Keratinocyte (primary cell): ENCODE measurements around the gene DGKD. TPM values are rescaled to one million over a fixed set of nuclear protein-coding genes. Genes with fewer than 3 reads are reported as not detected.

Experiments used
- DNase-seq: peaks from one replicate; pipeline ENCODE4 v3.0.0-alpha.2; 2011; ENCODE audit warnings: low read depth, missing footprints, low spot score
- FAIRE-seq: peaks from 2 replicates; lab custom pipeline; 2011; peaks lifted over from hg19 to GRCh38; lab: Jason Lieb, UNC
- H2AFZ ChIP-seq: 2 replicates; pipeline ENCODE4 v1.6.0; 2012; ENCODE audit warnings: low read length, control low read depth, inconsistent platforms; ENCODE audit not compliant: control insufficient read depth
- H3K27ac ChIP-seq: 2 replicates; pipeline ENCODE4 v1.5.1; 2011; ENCODE audit warnings: low read length; ENCODE audit not compliant: control insufficient read depth, insufficient read depth
- H3K27me3 ChIP-seq: 3 replicates; pipeline ENCODE4 v1.6.0; 2011; ENCODE audit warnings: low read length; ENCODE audit not compliant: control insufficient read depth, insufficient read depth; ENCODE audit errors: extremely low read depth
- H3K36me3 ChIP-seq, 2 experiments: 2 replicates in 1 of 2; 3 replicates in 1 of 2; pipeline ENCODE4 v1.5.1; 2011; ENCODE audit warnings: low read length in 2 of 2, mild to moderate bottlenecking in 1 of 2; ENCODE audit not compliant: control insufficient read depth in 2 of 2, insufficient read depth in 2 of 2; ENCODE audit errors: extremely low read depth in 1 of 2
- H3K4me1 ChIP-seq: 3 replicates; pipeline ENCODE4 v1.5.1; 2011; ENCODE audit warnings: low read length; ENCODE audit not compliant: control insufficient read depth, insufficient read depth; ENCODE audit errors: extremely low read depth
- H3K4me2 ChIP-seq: 3 replicates; pipeline ENCODE4 v1.6.0; 2011; ENCODE audit warnings: low read depth, low read length; ENCODE audit not compliant: control insufficient read depth, insufficient read depth; ENCODE audit errors: extremely low read depth
- H3K4me3 ChIP-seq, 3 experiments: fragments of 200-600 bp in 1 of 3; sonication (generic) in 1 of 3; 2 replicates in 2 of 3; 3 replicates in 1 of 3; pipeline ENCODE4 v1.5.1; 2011 to 2016; ENCODE audit warnings: low read length in 3 of 3, mild to moderate bottlenecking in 3 of 3, control low read depth in 2 of 3, inconsistent platforms in 1 of 3, low read depth in 1 of 3, mixed read lengths in 1 of 3, mixed run types in 1 of 3, moderate library complexity in 1 of 3; ENCODE audit not compliant: control insufficient read depth in 2 of 3, insufficient read depth in 2 of 3; ENCODE audit errors: extremely low read depth in 1 of 3
- H3K79me2 ChIP-seq: 2 replicates; pipeline ENCODE4 v1.6.0; 2012; ENCODE audit warnings: low read length; ENCODE audit not compliant: control insufficient read depth, insufficient read depth
- H3K9ac ChIP-seq: 3 replicates; pipeline ENCODE4 v1.6.0; 2011; ENCODE audit warnings: low read length; ENCODE audit not compliant: control insufficient read depth, insufficient read depth; ENCODE audit errors: extremely low read depth
- H3K9me1 ChIP-seq: 3 replicates; pipeline ENCODE4 v1.6.0; 2011; ENCODE audit warnings: low read length; ENCODE audit not compliant: control insufficient read depth, insufficient read depth; ENCODE audit errors: extremely low read depth
- H3K9me3 ChIP-seq: 2 replicates; pipeline ENCODE4 v1.5.1; 2012; ENCODE audit warnings: low read depth, low read length; ENCODE audit not compliant: control insufficient read depth
- H4K20me1 ChIP-seq: 3 replicates; pipeline ENCODE4 v1.6.0; 2011; ENCODE audit warnings: low read length; ENCODE audit not compliant: control insufficient read depth, insufficient read depth; ENCODE audit errors: extremely low read depth
- EZH2 ChIP-seq: IDR thresholded peaks from one replicate; pipeline ENCODE4 v1.6.1; 2012; ENCODE audit warnings: inconsistent platforms, mild to moderate bottlenecking, low read length, moderate library complexity
- dilution Hi-C: fragments of 300-500 bp; cut with MboI; formaldehyde crosslinking; loops from one replicate; pipeline ENCODE4 v1.7.0; 2020; ENCODE audit warnings: low sequenced_read_pairs; ENCODE audit not compliant: extremely low pct_ligation_motif_present
- polyA plus RNA-seq, 5 experiments: library from polyadenylated mRNA; depleted of rRNA in 3 of 5; stranded (reverse) in 3 of 5; stranded (forward) in 1 of 5; unstranded in 1 of 5; fragments of >200 nt; gene quantifications; 1 replicate in 1 of 5; 2 replicates in 3 of 5; 3 replicates in 1 of 5; pipeline versions ENCODE4 v1.2.1 to v1.2.3, GENCODE V29; 2011 to 2012; ENCODE audit warnings: missing spikeins in 2 of 5, low read depth in 1 of 5, low replicate concordance in 1 of 5
- TF ChIP-seq, protein P1 (sequence below), 3 experiments: IDR thresholded peaks in 1 of 3; conservative IDR thresholded peaks in 1 of 3; optimal IDR thresholded peaks in 1 of 3; 2 replicates in 2 of 3; 3 replicates in 1 of 3; pipeline versions ENCODE3 to v1.5.1; 2011; ENCODE audit warnings: low read length in 3 of 3, mild to moderate bottlenecking in 3 of 3, moderate library complexity in 2 of 3, control low read depth in 1 of 3, inconsistent platforms in 1 of 3; ENCODE audit not compliant: insufficient read depth in 2 of 3; ENCODE audit errors: extremely low read depth in 1 of 3

DGKD gene
- polyA plus RNA-seq, 1 donor (not counting 4 experiments of a cell fraction or from before 2014, with no cell fraction given): 6.1 TPM

GRCh38 chr2:233473878-233474277, 119.6 kb downstream of the DGKD start:
- Histone ChIP-seq H3K79me2 (no peaks in the 10 kb centered on the region), H3K4me1 (no peaks in the 10 kb centered on the region), H3K4me2 (no peak overlapping the region), H3K9me3 (no peaks in the 10 kb centered on the region), H2AFZ (no peak overlapping the region), H4K20me1 (no peaks in the 10 kb centered on the region), H3K4me3 (no peak overlapping the region), H3K27me3 (no peaks in the 10 kb centered on the region), H3K9me1 (no peaks in the 10 kb centered on the region), H3K36me3 (peaks cover 9 to 16% of the 10 kb centered on the region in 2 experiments), H3K9ac (no peak overlapping the region), H3K27ac (no peak overlapping the region)
- no peak for FAIRE-seq
- TF ChIP-seq EZH2: no peak
- TF ChIP-seq, protein P1, sequence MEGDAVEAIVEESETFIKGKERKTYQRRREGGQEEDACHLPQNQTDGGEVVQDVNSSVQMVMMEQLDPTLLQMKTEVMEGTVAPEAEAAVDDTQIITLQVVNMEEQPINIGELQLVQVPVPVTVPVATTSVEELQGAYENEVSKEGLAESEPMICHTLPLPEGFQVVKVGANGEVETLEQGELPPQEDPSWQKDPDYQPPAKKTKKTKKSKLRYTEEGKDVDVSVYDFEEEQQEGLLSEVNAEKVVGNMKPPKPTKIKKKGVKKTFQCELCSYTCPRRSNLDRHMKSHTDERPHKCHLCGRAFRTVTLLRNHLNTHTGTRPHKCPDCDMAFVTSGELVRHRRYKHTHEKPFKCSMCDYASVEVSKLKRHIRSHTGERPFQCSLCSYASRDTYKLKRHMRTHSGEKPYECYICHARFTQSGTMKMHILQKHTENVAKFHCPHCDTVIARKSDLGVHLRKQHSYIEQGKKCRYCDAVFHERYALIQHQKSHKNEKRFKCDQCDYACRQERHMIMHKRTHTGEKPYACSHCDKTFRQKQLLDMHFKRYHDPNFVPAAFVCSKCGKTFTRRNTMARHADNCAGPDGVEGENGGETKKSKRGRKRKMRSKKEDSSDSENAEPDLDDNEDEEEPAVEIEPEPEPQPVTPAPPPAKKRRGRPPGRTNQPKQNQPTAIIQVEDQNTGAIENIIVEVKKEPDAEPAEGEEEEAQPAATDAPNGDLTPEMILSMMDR (optimal IDR thresholded peaks at IDR 0.05 in 1 of 3, IDR thresholded peaks at IDR 0.05 in 1 of 3, conservative IDR thresholded peaks at IDR 0.05 in 1 of 3; ENCODE audit: extremely low read depth in 1 of 3, insufficient read depth in 2 of 3, low read length in 3 of 3): no peak
- dilution Hi-C loops: no loop called here
- DNase-seq: no peak

GRCh38 chr2:233474308-233475160, 120.2 kb downstream of the DGKD start:
- no peak overlapping the region for H3K27ac ChIP-seq

More at GRCh38 chr2:233474308-233475160, 120.2 kb downstream of the DGKD start:
- H3K79me2 ChIP-seq: no peaks in the 10 kb centered on the region
- no peaks in the 10 kb centered on the region for H3K9me3 ChIP-seq
- H3K4me1 ChIP-seq: no peaks in the 10 kb centered on the region
- no peak for DNase-seq
- H3K9ac ChIP-seq: no peak overlapping the region
- FAIRE-seq: no peak
- no peak for TF ChIP-seq EZH2
- TF ChIP-seq, protein P1 (optimal IDR thresholded peaks at IDR 0.05 in 1 of 3, IDR thresholded peaks at IDR 0.05 in 1 of 3, conservative IDR thresholded peaks at IDR 0.05 in 1 of 3; ENCODE audit: extremely low read depth in 1 of 3, insufficient read depth in 2 of 3, low read length in 3 of 3): no peak
- no peak overlapping the region for H3K4me3 ChIP-seq
- no peak overlapping the region for H2AFZ ChIP-seq
- no peak overlapping the region for H3K4me2 ChIP-seq
- H3K36me3 ChIP-seq: peaks cover 8 to 15% of the 10 kb centered on the region in 2 experiments
- H3K27me3 ChIP-seq: no peaks in the 10 kb centered on the region
- dilution Hi-C loops: no loop called here
- H4K20me1 ChIP-seq: no peaks in the 10 kb centered on the region
- H3K9me1 ChIP-seq: no peaks in the 10 kb centered on the region
